GM20431 (cell line): Measurements from ENCODE around the gene MKRN1.
"Not testable (repeated sequence)": the region's sequence is repeated elsewhere in the genome, so short reads cannot be mapped to it uniquely, and the experiment has no call there.

Experiments used
- in situ Hi-C: fragments of 300-500 bp; cut with MseI, MboI; formaldehyde crosslinking; loops from one replicate; pipeline ENCODE4 v1.15.0; 2020; ENCODE audit warnings: low sequenced_read_pairs; ENCODE audit not compliant: unreplicated experiment

MKRN1 gene

GRCh38 chr7:140489026-140489359, 9.7 kb upstream of the MKRN1 start:
- in situ Hi-C loops, result no loop called here

GRCh38 chr7:140485500-140486265, 6.4 kb upstream of the MKRN1 start:
- in situ Hi-C loops, result no loop called here

- in situ Hi-C loops, result no loop called here
These were observed 5.7 kb upstream of the MKRN1 start for GRCh38 chr7:140484951-140485499.

GRCh38 chr7:140484479-140484878, 5.2 kb upstream of the MKRN1 start:
- in situ Hi-C loops, result no loop called here

- in situ Hi-C loops, result no loop called here
These were observed 407 bp upstream of the MKRN1 start for GRCh38 chr7:140479739-140480084.

DNA sequence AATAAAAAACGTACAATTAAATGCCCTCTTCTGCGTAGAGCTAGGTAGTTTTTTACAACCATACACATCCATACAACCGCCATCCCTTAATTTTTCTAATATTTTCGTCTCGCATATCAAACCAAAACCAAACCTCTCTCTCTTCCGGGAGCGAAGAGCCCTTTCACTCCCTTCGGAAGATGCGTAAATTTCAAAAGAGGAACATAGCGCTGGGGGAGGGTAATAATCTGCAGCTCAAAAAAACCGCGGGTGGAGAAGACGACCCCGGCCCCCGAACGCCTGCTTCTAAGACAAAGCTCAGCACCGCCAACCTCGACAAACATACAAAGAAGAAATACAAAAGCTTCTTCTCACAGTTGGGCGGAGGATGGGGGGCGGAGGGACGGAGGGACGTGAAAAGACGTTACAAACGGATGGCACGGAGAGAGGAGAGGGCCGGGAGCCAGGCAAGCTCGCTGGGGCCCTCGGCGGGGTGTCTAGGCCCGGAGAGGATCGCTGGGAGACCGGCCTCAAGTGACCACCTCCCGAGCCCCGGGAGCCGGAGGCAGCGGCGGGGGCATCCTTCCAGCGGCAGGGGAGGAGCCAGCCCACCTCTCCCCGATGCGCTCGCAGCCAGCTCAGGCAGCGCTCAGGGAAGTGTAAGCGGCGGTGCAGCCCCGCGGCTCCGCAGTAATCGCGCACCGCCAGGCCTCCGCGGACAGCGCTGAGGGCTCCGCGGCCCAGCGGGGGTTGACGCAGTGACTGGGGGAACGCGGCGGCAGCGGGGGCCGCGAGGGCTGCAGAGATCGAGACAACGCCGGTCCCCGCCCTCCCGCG, 851 bp downstream of the MKRN1 start:
- in situ Hi-C loops, result no loop called here

DNA sequence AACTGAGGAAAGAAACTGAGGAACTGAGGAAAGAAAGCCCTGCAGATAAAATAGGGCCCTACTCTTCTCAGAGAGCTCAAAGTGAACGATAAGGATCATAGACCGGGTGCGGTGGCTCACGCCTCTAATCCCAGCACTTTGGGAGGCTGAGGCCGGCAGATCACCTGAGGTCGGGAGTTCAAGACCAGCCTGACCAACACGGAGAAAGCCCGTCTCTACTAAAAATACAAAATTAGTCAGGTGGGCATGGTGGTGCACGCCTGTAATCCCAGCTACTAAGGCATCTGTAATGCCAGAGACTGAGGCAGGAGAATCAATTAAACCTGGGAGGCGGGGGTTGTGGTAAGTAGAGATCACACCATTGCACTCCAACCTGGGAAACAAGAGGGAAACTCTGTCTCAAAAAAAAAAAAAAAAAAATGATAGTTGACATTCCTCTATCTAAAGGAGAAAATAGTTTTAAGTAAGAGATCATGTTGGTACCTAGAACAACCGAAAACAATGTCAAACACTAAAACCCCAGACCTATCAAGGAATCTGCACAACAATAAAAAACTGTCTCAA, 2.5 kb downstream of the MKRN1 start:
- in situ Hi-C loops, result no loop called here

GRCh38 chr7:140475747-140476333, 3.5 kb downstream of the MKRN1 start:
- in situ Hi-C loops, result no loop called here

- in situ Hi-C loops, result no loop called here
These were observed 16.2 kb downstream of the MKRN1 start for GRCh38 chr7:140463111-140463510.

- in situ Hi-C loops, result no loop called here
These were observed 20.4 kb downstream of the MKRN1 start for GRCh38 chr7:140458916-140459315.

- in situ Hi-C loops, result no loop called here
These were observed 21.1 kb downstream of the MKRN1 start for GRCh38 chr7:140458201-140458600.

- in situ Hi-C loops, result no loop called here
These were observed 22.7 kb downstream of the MKRN1 start for GRCh38 chr7:140456551-140457051.

GRCh38 chr7:140455743-140456142, 23.6 kb downstream of the MKRN1 start:
- in situ Hi-C loops, result no loop called here

DNA sequence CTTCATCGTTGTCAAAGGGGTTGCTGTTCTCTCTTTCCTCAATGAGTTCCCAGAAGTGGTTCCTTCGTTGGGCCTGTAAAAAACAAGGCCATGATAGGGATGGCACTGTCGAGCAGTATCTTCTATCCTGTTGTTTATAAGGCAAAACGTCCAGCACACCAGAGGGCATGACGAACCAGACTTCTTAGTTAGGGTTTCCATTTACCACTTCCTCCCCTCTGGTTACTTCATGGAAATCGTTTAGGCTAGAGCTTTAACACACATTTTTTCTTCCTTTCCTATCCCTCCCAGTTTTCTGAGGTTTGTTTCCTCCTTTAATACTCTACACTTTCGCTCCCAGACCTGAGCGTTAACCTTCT, 24.7 kb downstream of the MKRN1 start:
- in situ Hi-C loops, result no loop called here

DNA sequence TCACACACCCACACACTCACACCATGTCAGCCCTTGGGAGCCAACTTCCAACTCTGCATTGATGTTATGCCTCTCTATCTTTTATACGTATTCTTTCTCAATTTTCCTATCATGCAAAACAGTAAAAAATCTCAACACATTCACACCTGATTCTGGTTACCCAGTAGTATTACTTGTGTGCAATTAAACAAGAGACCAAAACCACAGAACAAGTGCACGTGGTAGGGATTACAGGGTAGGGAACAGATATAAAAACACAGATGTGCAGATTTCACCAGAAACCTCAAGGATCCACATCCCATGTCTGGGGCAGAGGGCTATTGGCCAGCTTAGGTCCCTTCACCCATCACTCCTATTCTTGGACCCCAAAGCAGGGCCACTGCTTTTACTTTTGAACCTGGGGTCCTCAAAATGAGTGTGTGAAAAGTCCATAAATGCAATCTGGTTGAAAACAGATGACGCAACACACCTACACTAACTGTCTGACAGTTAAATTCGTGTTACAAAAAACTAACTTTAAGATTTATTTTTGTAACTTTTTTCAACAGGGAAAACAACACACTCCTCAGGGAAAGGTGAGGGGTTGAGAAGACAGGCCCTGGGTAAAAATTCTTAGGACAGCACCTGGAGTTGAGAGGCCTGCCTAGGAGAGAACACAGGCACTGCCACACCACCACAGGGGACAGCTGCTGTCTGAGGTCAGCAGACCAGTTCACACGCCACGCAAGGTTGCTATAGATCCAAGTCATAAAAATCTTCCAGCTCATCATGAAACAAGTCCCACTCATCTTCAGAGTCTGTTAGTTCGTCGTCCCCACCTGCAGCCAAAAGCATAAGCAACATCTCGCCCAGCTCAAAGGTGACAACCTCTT, 25.3 kb downstream of the MKRN1 start:
- in situ Hi-C loops, result not testable (repeated sequence)

DNA sequence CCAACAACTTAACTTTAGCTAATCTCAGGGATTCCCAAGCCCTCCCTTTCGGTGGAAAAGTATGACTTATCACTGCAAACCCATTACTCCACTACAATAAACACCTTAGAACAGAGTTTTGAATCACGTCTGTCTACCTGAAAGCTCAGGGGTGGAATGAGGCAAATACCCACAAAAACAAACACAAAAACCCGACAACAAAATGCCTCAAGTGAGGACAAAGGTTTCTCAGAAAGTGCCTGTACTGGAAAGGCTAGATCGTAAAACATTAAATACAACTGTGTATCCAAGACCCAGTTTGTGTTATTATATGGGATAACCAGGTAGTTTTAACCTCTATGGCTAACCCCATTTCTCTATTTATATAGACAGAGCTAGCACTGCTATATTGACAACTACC, 26.0 kb downstream of the MKRN1 start:
- in situ Hi-C loops, result no loop called here

DNA sequence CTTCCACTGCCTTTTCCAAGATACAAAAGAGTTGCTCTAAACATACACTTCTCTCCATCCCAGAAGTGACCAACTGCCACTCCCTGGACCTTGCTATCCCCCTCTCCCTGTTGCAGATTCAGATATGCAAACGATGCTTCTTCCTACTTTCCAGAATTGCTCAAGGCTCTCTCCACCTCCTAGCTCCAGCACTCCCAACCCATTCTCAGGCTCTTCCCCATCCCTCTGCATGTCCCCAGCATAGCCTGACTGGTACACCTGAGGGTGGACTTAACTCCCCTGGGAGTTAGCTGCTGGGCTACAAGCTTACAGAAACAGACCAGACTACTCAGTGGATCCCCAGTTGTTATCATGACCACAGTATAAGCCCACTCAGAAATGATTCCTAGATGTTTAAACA, 27.6 kb downstream of the MKRN1 start:
- in situ Hi-C loops, result no loop called here

DNA sequence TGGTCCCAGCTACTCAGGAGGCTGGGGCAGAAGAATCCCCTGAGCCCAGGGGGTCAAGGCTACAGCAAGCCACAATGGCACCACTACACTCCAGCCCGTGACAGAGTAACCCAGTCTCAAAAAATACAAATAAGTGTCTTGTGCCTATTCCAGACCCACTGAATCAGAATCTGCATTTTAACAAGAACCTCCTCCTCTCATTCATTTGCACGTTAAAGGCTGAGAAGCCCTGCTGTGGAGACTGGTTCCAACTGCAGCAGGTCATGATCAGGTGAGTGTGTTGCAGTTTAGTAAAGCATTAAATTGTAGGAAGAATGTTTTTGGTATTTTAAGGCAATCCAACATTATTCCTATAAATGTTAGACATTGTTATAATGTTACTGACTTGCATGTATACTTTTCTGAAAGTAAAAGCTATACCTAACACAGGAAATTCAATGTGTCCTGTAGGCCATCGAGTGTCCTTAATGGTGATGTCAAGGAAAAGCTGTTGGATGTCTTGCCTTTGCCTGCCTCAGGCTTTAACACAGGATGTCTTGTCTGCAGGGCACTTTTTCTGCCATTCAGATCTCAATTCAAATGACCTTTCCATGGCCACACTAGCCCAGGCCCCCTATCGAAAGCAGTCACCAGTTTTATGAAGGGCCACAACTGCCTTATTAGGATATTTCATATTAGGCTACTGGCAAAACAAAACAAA, 30.4 kb downstream of the MKRN1 start:
- in situ Hi-C loops, result no loop called here

DNA sequence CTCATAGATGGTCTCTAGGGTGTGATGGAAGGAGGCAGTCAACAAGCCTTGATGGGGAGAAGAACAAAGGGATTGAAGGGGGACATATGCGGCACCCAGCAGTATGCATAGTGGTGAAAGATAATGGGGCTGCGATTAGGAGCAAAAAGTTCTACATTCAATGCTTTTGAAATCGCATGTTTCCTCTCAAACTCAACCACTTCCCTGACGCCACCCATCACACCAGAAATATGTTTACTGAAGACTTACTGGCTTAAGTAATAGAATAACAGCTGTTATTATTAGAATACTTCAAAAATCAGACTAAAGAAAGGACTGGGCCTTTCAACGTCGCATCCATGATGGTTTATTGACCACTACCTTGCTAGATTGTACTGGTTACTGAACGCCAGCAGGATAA, 31.5 kb downstream of the MKRN1 start:
- in situ Hi-C loops, result no loop called here
